Stimulated activated naive CD8-positive, alpha-beta T cell treated with anti-CD3 and anti-CD28 coated beads, Interleukin-15, Interleukin-2, amounts not matched to agents 100 ng/mL and 50 ng/mL, for 24 hours (primary cell): ENCODE data around the gene PADI6.

Experiments used
- H3K27ac Mint-ChIP-seq: one replicate; pipeline ENCODE4 v1.8.0; 2021; ENCODE audit warnings: mild to moderate bottlenecking, mixed read lengths
- H3K27me3 Mint-ChIP-seq: one replicate; pipeline ENCODE4 v1.8.0; 2021; ENCODE audit warnings: mixed read lengths
- H3K36me3 Mint-ChIP-seq: one replicate; pipeline ENCODE4 v1.8.0; 2021; ENCODE audit warnings: low read depth, mixed read lengths
- H3K4me1 Mint-ChIP-seq: one replicate; pipeline ENCODE4 v1.8.0; 2021; ENCODE audit warnings: low read depth, mixed read lengths
- H3K4me3 Mint-ChIP-seq: one replicate; pipeline ENCODE4 v1.8.0; 2021; ENCODE audit warnings: mild to moderate bottlenecking, mixed read lengths
- H3K9me3 Mint-ChIP-seq: one replicate; pipeline ENCODE4 v1.8.0; 2021; ENCODE audit warnings: mixed read lengths

Gene PADI6

DNA sequence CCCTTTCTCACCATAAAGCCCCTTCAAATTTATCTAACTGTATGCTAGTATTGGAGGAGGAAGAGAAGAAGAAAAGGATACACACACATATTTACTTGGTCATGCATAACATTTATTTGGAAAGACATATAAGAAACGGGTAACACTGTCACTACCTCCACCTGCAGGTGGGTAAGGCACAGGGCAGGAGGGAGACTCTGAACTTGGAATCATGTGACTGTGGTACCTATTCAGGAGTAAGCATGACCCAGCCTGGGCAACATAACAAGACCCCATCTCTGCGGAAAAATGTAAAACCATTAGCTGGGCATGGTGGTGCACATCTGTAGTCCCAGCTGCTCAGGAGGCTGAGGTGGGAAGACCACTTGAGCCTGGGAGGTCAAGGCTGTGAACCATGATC is 1.4 kb upstream of the PADI6 start:
- Mint-ChIP-seq H3K4me3 (no peak overlapping the region), H3K4me1 (no peaks in the 10 kb centered on the region), H3K9me3 (no peaks in the 10 kb centered on the region), H3K27me3 (peaks cover 10% of the 10 kb centered on the region), H3K36me3 (no peaks in the 10 kb centered on the region), H3K27ac (no peak overlapping the region)

DNA sequence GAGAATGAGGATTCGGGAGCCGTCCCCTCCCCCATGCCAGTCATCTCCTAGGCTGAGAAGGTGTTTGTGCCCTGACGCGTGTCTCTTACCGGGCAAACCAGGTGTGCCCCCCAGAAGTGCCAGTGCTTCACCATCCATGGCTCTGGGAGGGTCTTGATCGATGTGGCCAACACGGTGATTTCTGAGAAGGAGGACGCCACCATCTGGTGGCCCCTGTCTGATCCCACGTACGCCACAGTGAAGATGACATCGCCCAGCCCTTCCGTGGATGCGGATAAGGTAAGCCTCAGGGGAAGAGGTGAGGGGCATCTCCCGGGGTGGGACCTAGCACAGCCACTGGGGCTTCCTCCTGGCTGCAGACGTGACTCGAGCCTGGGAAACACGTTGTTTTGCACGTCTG is 959 bp downstream of the PADI6 start:
- H3K27me3 Mint-ChIP-seq = peaks cover 2% of the 10 kb centered on the region

DNA sequence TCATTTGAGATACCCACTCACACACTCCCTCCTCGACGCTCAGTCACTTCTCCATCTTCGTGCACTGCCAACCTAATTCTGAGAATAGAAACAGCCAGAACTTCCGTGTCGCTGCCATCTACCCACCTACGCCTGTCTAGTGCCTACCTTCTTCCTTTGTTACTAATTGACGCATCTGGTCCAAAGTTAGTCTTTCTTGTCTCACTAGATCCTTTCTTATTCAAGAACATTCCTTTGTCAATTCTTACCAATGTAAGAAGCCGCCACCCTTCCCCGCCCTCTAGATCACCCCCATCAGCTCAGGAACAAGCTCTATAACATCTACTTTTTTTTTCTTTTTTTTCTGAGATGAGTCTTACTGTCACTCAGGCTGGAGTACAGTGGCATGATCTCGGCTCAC is 3.7 kb downstream of the PADI6 start:
- no peak overlapping the region for H3K27ac Mint-ChIP-seq
- no peaks in the 10 kb centered on the region for H3K9me3 Mint-ChIP-seq
- H3K36me3 Mint-ChIP-seq = no peaks in the 10 kb centered on the region

More for the DNA sequence above, 959 bp downstream of the PADI6 start:
- no peaks in the 10 kb centered on the region for H3K4me1 Mint-ChIP-seq
- no peaks in the 10 kb centered on the region for H3K36me3 Mint-ChIP-seq
- H3K27ac Mint-ChIP-seq = no peak overlapping the region
- H3K9me3 Mint-ChIP-seq = no peaks in the 10 kb centered on the region
- no peak overlapping the region for H3K4me3 Mint-ChIP-seq

DNA sequence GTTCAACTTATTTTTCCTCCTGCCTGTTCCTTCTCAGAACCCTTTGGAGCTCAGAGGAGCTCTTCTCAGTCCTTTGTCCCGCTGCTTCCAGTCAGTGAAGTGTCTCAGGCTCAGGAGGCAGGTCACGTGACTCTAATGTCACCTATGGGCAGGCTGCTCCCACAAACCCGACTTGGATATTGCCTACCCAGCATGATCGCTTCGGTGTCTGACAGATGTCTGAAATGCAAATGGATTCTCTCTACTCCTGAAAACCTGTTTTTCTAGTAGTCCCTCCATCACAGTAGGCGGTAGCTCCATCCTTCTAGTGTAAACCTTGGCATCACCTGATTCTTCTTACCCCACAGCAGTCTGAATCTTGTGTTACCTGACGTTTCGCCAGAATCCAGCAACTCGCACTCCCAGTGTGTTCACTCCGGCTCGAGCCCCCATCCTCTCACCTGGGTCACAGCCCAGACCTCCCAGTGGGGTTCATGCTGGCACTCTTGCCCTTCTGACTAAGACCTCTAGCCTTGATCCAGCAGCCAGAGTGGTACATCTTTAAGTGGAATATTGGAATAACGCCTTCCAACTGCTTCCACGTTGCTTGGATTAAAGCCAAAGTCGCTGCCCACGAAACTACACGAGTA is 5.4 kb downstream of the PADI6 start:
- Mint-ChIP-seq H3K27me3 (peaks cover 4% of the 10 kb centered on the region), H3K4me3 (no peak overlapping the region), H3K36me3 (no peaks in the 10 kb centered on the region), H3K27ac (no peak overlapping the region), H3K9me3 (no peaks in the 10 kb centered on the region), H3K4me1 (no peaks in the 10 kb centered on the region)

More for the DNA sequence above, 3.7 kb downstream of the PADI6 start:
- H3K27me3 Mint-ChIP-seq = peaks cover 4% of the 10 kb centered on the region
- H3K4me3 Mint-ChIP-seq = no peak overlapping the region
- no peaks in the 10 kb centered on the region for H3K4me1 Mint-ChIP-seq

DNA sequence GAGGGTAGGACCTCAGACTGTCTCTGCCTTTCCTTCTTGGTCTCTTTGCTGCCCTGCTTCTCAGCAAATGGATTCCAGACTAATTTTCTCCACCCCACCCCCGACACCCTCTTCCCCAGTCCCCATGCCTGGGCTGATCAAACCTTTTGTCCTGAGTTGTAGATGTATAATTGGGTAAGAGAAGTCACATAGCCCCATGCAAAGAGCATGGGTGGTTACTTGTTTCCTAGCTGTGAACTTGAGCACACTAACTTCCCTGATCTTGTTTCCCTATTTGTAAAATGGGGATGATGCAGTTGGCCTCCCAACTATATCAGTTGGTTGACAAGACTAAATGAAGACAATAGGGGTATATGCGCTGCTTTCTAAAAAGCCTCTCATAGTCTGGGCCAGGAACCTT is 9.2 kb downstream of the PADI6 start:
- Mint-ChIP-seq H3K27ac (no peak overlapping the region), H3K9me3 (no peaks in the 10 kb centered on the region), H3K4me3 (no peak overlapping the region), H3K27me3 (peaks cover 4% of the 10 kb centered on the region), H3K36me3 (no peaks in the 10 kb centered on the region), H3K4me1 (no peaks in the 10 kb centered on the region)

DNA sequence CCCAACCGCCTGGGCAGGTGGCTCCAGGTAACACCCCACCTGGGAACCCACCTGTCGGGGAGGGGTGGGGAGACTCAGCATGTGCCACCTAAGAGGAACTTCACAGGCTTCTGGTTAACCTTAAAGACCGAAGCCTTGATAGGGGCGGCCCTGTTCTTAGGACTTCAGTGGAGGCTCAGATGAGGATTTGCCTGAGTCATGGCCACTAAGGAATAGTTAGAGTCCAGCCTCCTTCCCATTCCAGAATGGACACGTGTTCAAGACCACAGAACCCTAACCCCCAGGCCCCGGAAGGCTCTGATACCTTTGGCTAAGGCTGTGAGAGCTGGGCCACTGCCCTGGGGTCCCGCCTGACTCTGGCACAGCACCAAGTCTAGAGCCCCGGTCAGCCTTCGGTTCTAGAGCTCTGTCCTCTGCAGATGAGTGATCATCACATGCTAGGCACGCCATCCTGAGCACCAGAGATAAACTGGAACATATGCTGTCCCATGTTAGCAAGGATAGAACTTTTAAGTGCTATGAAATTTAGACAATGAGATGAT is 20.3 kb downstream of the PADI6 start:
- Mint-ChIP-seq H3K4me3 (no peak overlapping the region), H3K27ac (no peak overlapping the region), H3K4me1 (no peaks in the 10 kb centered on the region), H3K36me3 (no peaks in the 10 kb centered on the region), H3K9me3 (no peaks in the 10 kb centered on the region), H3K27me3 (no peaks in the 10 kb centered on the region)

DNA sequence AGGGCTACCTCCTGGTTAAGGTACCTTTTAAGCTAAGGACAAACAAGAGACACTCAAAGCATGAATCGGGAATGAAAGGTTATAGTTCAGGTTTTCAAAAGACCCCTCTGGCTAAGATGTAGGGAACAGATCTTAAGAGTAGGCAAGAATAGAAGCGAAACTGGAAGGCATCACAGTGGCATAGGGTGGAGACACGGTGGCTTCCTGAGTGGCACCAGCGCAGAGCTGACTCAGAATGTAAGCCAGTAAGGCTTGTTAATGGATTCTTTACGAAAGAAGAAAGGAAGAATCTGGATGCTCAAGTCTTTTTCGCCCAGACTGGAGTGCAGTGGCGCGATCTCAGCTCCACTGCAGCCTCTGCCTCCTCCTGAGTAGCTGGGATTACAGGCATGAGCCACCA is 21.2 kb downstream of the PADI6 start:
- Mint-ChIP-seq H3K4me3 (no peak overlapping the region), H3K9me3 (no peaks in the 10 kb centered on the region), H3K27me3 (no peaks in the 10 kb centered on the region), H3K36me3 (no peaks in the 10 kb centered on the region), H3K4me1 (no peaks in the 10 kb centered on the region), H3K27ac (no peak overlapping the region)

DNA sequence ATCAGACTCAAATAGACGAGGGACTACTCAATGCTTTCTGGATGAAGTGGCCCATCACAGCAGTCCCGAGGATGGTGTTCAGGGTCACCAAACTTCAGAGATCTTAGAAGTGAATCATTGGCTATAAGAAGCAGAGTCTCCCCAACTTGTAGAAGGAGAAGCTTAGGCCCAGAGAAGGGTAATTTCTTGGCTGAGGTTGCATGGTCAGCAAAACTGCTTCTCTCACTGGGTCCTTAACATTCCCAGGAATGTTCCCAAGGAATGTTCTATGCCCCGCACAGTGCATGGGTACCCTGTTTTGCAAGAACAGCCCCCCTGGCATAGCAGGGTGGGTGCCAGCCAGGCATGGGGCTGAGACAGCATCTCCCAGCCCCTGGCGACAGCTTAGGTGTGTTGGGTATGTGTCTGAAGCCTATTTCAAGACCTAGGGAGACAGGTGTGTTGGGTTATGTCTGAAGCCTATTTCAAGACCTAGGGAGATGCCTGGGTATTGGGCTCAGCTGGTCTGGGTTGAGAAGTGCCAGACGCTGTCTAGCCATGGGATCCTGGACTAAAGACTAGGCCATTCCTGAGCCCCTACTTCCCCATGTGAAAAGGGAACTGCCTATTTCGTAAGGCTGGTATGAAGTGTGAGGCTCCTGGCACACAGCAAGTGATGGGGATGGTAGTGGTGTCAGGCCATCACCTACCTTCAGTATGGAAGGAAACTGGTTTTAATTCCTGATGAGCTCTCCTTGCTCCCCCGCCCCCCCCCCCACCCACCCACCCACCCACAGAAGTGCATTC is 26.1 kb downstream of the PADI6 start:
- H3K4me1 Mint-ChIP-seq = no peaks in the 10 kb centered on the region
- no peaks in the 10 kb centered on the region for H3K36me3 Mint-ChIP-seq
- no peaks in the 10 kb centered on the region for H3K9me3 Mint-ChIP-seq
- no peak overlapping the region for H3K4me3 Mint-ChIP-seq
- H3K27me3 Mint-ChIP-seq = no peaks in the 10 kb centered on the region
- H3K27ac Mint-ChIP-seq = no peak overlapping the region

DNA sequence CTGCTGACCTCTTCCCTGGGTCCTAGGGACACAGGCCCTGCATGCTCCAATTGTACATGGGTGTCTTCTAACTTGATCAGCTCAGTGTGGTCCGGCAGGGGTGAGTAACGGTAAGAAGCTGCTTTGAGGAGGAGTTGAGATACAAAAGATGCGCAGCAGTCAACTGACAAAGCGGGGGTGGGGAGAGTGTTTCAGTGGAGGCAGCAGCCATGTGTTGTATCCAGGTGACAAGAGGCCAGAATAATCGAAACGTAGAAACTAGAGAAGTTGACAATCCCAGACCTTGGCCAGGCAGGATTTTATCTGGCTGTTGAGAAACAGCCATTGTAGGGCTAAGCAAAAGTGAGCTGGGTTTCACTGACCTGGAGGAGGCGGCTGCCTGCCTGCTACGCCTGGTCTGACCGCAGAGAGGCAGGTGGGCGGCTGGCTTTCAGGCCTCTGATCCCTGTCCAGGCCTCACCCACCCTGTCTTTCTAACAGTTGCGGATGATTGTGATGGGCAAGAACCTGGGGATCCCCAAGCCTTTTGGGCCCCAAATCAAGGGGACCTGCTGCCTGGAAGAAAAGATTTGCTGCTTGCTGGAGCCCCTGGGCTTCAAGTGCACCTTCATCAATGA is 28.8 kb downstream of the PADI6 start:
- no peaks in the 10 kb centered on the region for H3K9me3 Mint-ChIP-seq
- H3K27me3 Mint-ChIP-seq = no peaks in the 10 kb centered on the region
- no peak overlapping the region for H3K27ac Mint-ChIP-seq
- H3K36me3 Mint-ChIP-seq = no peaks in the 10 kb centered on the region
- no peaks in the 10 kb centered on the region for H3K4me1 Mint-ChIP-seq
- no peak overlapping the region for H3K4me3 Mint-ChIP-seq

DNA sequence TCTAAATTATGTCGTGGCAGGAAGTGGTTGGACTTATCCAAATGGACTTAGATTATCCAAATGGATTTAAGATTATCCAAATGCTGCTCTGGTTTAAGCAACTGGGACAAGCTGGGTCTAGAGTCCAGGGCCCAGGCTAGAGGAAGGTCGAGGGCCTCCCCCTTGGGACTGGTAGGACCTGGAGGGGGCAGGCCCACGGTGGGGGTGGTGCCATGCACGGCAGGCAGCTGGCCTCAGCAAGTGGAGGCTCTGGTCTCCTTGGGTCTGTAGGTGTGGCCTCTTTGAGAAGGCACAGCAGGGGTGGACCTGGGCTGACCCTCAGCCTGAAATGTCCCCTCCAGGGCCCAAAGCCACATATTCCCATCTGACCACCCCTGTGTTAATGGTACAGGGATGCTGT is 29.8 kb downstream of the PADI6 start:
- no peak overlapping the region for H3K4me3 Mint-ChIP-seq
- H3K9me3 Mint-ChIP-seq = no peaks in the 10 kb centered on the region
- no peaks in the 10 kb centered on the region for H3K4me1 Mint-ChIP-seq
- peaks cover 3% of the 10 kb centered on the region for H3K36me3 Mint-ChIP-seq
- H3K27me3 Mint-ChIP-seq = no peaks in the 10 kb centered on the region
- H3K27ac Mint-ChIP-seq = no peak overlapping the region

DNA sequence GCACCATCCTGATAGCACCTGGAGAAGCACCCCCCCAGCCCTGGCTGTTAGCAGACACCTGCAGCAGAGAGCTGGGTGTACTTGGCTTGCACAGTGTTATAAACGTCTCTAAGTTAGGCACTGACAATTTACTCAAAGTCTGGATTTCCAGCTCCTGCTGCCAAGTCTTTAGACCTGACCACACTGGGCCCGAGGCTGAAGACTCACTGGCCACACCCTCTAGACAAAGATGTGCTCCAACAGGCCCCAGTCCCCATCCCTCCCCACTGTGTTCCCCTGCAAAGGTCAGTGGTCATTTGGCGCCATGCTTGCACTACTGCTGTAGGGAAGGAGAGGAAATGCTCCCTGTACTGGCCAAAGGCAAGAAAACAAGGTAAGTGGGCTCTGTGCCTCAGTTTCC is 31.1 kb downstream of the PADI6 start:
- Mint-ChIP-seq H3K27ac (no peak overlapping the region), H3K4me1 (no peaks in the 10 kb centered on the region), H3K4me3 (no peak overlapping the region), H3K9me3 (no peaks in the 10 kb centered on the region), H3K36me3 (peaks cover 16% of the 10 kb centered on the region), H3K27me3 (no peaks in the 10 kb centered on the region)

DNA sequence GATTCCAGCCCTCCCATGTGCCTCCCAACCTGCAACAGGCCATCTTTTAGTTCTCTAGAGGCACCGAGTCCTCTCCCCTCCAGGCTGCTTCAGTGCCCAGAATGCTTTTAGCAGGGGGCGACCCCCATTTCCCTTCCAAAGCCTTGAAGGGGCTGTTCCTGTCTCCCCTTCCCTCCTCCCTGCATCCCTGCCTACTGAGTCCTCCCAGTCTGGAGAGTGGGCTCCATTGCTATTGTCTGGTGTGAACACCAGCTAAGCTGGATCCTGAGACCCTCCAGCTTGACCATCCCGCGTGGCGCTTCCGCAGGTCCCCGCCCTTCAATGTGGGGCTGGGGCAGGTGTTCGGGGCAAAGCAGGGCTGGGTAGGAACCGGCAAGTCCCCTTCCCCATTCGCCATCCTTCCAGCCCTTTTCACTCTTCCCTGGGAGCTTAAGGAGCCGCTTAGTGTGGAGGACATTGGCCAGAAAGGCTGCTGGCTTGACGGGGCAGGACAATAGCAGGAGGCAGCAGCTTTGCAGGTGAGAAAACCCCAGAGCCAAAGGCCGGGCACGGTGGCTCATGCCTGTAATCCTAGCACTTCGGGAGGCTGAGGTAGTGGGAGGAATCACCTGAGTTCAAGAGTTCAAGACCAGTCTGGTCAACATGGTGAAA is 32.2 kb downstream of the PADI6 start:
- Mint-ChIP-seq H3K4me3 (no peak overlapping the region), H3K27me3 (no peaks in the 10 kb centered on the region), H3K36me3 (peaks cover 24% of the 10 kb centered on the region), H3K4me1 (no peaks in the 10 kb centered on the region), H3K27ac (no peak overlapping the region), H3K9me3 (no peaks in the 10 kb centered on the region)

DNA sequence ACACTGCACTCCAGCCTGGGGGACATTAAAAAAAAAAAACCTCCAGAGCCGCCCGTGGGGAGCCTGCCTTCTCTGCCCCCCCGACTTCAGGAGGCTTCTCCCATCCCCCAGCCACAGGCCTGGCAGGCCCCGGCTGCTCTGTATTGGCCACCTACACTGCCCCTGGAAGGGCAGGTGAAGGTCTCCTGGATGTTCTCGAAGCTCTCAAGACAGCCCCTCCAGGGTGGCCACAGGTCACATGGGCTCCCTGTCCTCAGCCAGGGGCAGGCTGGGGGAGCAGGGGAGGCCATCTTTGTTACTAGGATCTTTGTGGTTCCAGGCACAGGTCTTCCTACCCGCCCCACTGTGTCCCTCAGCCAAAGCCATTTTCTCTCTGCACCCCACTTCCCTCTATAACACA is 32.8 kb downstream of the PADI6 start:
- Mint-ChIP-seq H3K27me3 (no peaks in the 10 kb centered on the region), H3K36me3 (peaks cover 30% of the 10 kb centered on the region), H3K9me3 (no peaks in the 10 kb centered on the region), H3K4me1 (no peaks in the 10 kb centered on the region), H3K27ac (no peak overlapping the region), H3K4me3 (no peak overlapping the region)

DNA sequence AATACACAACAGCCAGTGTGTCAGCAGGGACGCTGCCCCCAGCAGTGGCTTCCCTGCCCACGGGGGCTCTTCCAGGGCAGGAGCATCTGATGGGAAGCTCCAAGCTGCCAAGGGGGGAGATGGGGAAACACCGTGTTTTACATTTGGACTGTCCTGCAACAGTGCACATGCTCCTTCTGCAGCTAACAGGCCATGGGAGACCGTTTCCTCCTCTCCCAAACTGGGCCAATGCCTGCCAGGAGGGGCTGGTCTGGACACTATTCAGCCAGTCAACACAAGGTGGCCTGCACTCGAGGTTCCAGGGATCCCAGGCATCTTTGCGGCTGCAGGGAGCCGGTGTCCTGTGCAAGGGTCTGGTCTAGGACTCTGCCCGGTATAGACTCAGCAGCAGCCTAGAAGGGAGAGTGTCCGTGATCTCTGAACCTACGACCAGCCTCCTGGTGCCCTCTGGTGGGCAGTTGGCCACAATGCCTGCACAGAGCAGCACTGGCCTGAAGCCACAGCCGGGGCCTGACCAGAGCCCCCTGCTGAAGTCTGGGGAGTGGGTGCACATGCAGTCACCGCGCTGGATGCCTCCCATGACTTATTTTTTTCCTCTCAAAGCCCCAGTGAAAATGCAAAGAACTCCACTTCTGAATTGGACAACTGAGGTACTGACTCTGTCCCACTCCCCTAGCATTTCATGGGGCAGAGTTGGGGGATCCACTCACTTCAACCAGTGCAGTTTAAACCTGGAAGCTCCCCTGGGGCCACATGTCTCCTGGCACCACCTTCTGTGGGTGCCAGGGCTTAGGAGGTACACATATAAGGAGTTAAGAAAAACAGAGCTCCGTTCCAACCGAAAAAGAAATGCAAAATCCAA is 34.1 kb downstream of the PADI6 start:
- no peaks in the 10 kb centered on the region for H3K27me3 Mint-ChIP-seq
- no peaks in the 10 kb centered on the region for H3K9me3 Mint-ChIP-seq
- H3K4me1 Mint-ChIP-seq = no peaks in the 10 kb centered on the region
- H3K27ac Mint-ChIP-seq = no peak overlapping the region
- H3K36me3 Mint-ChIP-seq = peaks cover 43% of the 10 kb centered on the region
- no peak overlapping the region for H3K4me3 Mint-ChIP-seq
